RWPE2 (cell line): ENCODE results near the gene FTO.

ENCODE experiments used
- ATAC-seq: fragments of 200-7000 bp; cut with Tn5 transposase; 3 replicates; pipeline ENCODE4 v1.9.1; 2021; ENCODE audit warnings: low read depth
- DNase-seq: peaks from one replicate; pipeline ENCODE4 v3.0.0-alpha.2; 2020; ENCODE audit warnings: low spot score
- H3K27ac ChIP-seq: fragments of 450-650 bp; 2 replicates; pipeline ENCODE4 v1.5.1; 2017; ENCODE audit warnings: mild to moderate bottlenecking; ENCODE audit not compliant: poor library complexity, severe bottlenecking
- H3K27me3 ChIP-seq: fragments of 250-450 bp; sonication (Bioruptor Pico); 2 replicates; pipeline ENCODE4 v1.5.1; 2021; ENCODE audit warnings: mild to moderate bottlenecking, moderate library complexity; ENCODE audit not compliant: insufficient read depth, poor library complexity, severe bottlenecking
- H3K36me3 ChIP-seq: fragments of 250-450 bp; sonication (Bioruptor Pico); 2 replicates; pipeline ENCODE4 v1.5.1; 2020; ENCODE audit warnings: low read depth, mild to moderate bottlenecking, moderate library complexity
- H3K4me1 ChIP-seq: fragments of 250-450 bp; sonication (Bioruptor Pico); 2 replicates; pipeline ENCODE4 v1.5.1; 2021; ENCODE audit warnings: mild to moderate bottlenecking, moderate library complexity; ENCODE audit not compliant: insufficient read depth, poor library complexity, severe bottlenecking
- H3K4me3 ChIP-seq: fragments of 250-450 bp; sonication (Bioruptor Pico); 2 replicates; pipeline ENCODE4 v1.5.1; 2021; ENCODE audit warnings: mild to moderate bottlenecking, moderate library complexity; ENCODE audit not compliant: severe bottlenecking
- H3K9me3 ChIP-seq: fragments of 250-450 bp; sonication (Bioruptor Pico); 2 replicates; pipeline ENCODE4 v1.5.1; 2021; ENCODE audit warnings: mild to moderate bottlenecking, moderate library complexity; ENCODE audit not compliant: severe bottlenecking
- TF ChIP-seq, protein P1 (sequence below): fragments of 450-650 bp; IDR thresholded peaks from one replicate; pipeline ENCODE4 v1.5.1; 2017; ENCODE audit warnings: mild to moderate bottlenecking, moderate library complexity; ENCODE audit not compliant: poor library complexity, severe bottlenecking

The FTO gene

DNA sequence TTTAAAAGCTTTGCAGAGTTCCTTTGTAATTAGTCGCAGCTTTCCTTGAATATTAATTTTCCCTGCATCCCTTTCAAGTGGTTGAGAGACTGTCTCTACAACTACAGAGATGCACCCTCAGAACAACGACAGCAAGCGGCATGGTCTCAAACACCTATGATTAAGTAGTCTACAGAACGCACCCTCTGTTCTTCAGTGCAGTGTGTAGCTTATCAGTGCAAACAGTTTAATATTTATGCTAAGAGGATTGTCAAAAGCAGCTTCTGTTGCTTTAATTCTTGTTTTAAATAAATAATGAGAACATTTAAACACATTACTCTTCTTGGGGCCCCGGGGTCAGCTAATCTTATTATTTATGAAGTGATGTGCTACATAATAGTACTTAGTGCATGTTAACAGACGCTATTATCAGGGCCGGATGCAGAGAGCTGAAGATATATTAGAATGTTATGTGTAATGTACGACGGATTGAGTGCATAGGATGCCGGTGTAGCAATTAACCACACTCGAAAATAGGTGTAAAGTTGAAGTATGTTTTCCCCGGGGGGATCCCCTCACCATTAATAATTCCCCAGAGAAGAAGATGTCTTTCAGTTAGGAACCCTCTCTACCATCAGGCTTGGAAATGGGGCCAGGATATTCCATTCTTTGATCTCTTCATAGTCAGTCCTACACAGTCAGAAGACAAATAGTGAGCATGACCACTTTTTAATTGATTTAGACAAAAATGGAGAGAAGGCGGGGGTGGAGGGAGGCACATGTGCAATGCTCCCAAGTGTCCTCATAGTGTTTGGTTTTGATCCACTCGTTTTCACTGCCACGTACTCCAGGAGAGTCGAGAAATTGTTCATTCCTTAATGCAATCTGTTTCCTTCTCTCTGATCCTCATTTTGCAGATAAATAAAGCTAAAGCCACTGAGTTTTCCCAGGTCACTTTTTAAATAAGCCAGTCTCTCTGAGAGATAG is 406.3 kb downstream of the FTO start:
- peaks cover 3% of the 10 kb centered on the region for H3K4me1 ChIP-seq
- TF ChIP-seq, protein P1, sequence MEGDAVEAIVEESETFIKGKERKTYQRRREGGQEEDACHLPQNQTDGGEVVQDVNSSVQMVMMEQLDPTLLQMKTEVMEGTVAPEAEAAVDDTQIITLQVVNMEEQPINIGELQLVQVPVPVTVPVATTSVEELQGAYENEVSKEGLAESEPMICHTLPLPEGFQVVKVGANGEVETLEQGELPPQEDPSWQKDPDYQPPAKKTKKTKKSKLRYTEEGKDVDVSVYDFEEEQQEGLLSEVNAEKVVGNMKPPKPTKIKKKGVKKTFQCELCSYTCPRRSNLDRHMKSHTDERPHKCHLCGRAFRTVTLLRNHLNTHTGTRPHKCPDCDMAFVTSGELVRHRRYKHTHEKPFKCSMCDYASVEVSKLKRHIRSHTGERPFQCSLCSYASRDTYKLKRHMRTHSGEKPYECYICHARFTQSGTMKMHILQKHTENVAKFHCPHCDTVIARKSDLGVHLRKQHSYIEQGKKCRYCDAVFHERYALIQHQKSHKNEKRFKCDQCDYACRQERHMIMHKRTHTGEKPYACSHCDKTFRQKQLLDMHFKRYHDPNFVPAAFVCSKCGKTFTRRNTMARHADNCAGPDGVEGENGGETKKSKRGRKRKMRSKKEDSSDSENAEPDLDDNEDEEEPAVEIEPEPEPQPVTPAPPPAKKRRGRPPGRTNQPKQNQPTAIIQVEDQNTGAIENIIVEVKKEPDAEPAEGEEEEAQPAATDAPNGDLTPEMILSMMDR, result no peak
- no peak overlapping the region for H3K27ac ChIP-seq
- peaks cover 7% of the 10 kb centered on the region; the same call in 1 of the 2 replicates for H3K36me3 ChIP-seq
- no peak overlapping the region for H3K4me3 ChIP-seq
- no peaks in the 10 kb centered on the region for H3K9me3 ChIP-seq
- no peaks in the 10 kb centered on the region for H3K27me3 ChIP-seq
- no peak for DNase-seq
- no peak for ATAC-seq

GRCh38 chr16:54112451-54113206 is 408.7 kb downstream of the FTO start:
- Histone ChIP-seq H3K4me1 (no peaks in the 10 kb centered on the region), H3K27me3 (no peaks in the 10 kb centered on the region), H3K9me3 (no peaks in the 10 kb centered on the region), H3K27ac (no peak overlapping the region), H3K36me3 (peaks cover 7% of the 10 kb centered on the region; the same call in 1 of the 2 replicates), H3K4me3 (no peak overlapping the region)
- TF ChIP-seq, protein P1, result no peak
- no peak for DNase-seq
- no peak for ATAC-seq

DNA sequence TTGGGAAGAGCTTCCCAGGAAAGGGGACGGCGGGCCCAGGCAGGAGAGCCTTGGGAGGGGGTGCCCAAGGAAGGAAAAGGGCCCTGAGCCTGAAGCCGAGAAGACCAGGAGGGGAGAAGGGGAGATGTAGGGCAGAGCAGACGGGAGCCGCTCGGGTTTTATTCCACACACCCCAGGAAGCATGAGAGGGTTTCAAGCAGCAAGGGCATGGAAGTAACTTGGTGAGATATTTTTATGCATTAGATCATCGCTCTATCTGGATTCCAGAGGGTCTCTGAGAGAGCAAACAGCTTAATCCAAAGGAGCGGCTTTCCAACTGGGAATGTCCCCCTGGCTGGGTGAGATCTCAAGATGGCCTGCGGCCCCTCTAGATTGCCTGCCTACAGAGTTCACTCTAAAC is 411.6 kb downstream of the FTO start:
- H3K27ac ChIP-seq, result no peak overlapping the region
- no peaks in the 10 kb centered on the region for H3K4me1 ChIP-seq
- H3K9me3 ChIP-seq, result no peaks in the 10 kb centered on the region
- DNase-seq (no peak), ATAC-seq (no peak)
- TF ChIP-seq, protein P1, result no peak
- no peak overlapping the region for H3K4me3 ChIP-seq
- no peaks in the 10 kb centered on the region for H3K27me3 ChIP-seq
- peaks cover 7% of the 10 kb centered on the region; the same call in 1 of the 2 replicates for H3K36me3 ChIP-seq

GRCh38 chr16:54116124-54116655 is 412.2 kb downstream of the FTO start:
- no peaks in the 10 kb centered on the region for H3K4me1 ChIP-seq
- no peak overlapping the region for H3K27ac ChIP-seq
- DNase-seq (no peak), ATAC-seq (no peak)
- H3K4me3 ChIP-seq, result no peak overlapping the region
- H3K27me3 ChIP-seq, result no peaks in the 10 kb centered on the region
- H3K36me3 ChIP-seq, result peaks cover 7% of the 10 kb centered on the region; the same call in 1 of the 2 replicates
- TF ChIP-seq, protein P1, result no peak
- H3K9me3 ChIP-seq, result no peaks in the 10 kb centered on the region
